WTC11 (cell line): ENCODE data around the gene FRMD6. TPM values are rescaled to one million over a fixed set of nuclear protein-coding genes. Genes with fewer than 3 reads are reported as not detected.

ENCODE experiments used
- ATAC-seq: fragments of 200-7000 bp; cut with Tn5 transposase; 2 replicates; pipeline ENCODE4 v1.10.0; 2021; ENCODE audit warnings: mild to moderate bottlenecking, moderate library complexity
- CTCF ChIA-PET: fragments of 300-600 bp; sonication (Branson Sonifier 250); formaldehyde crosslinking; loops from one replicate; lab custom pipeline; 2021; ENCODE audit warnings: antibody characterized with exemption; lab: Charles Lee
- POLR2A ChIA-PET: fragments of 350-600 bp; sonication (Branson Sonifier 250); formaldehyde crosslinking; loops from one replicate; lab custom pipeline; 2021; ENCODE audit warnings: antibody characterized with exemption; lab: Charles Lee
- DNase-seq: peaks from one replicate; pipeline ENCODE4 v3.0.0; 2021; ENCODE audit warnings: low spot score
- H3K27ac Mint-ChIP-seq: 2 replicates; pipeline ENCODE4 v1.8.0; 2021; ENCODE audit warnings: mixed read lengths
- H3K27me3 Mint-ChIP-seq: 2 replicates; pipeline ENCODE4 v1.8.0; 2021; ENCODE audit warnings: low read depth, mild to moderate bottlenecking, moderate library complexity, mixed read lengths
- H3K36me3 Mint-ChIP-seq: 2 replicates; pipeline ENCODE4 v1.8.0; 2021; ENCODE audit warnings: mixed read lengths
- H3K4me1 Mint-ChIP-seq: 2 replicates; pipeline ENCODE4 v1.8.0; 2022; ENCODE audit warnings: mixed read lengths
- H3K4me3 Mint-ChIP-seq: 2 replicates; pipeline ENCODE4 v1.8.0; 2021; ENCODE audit warnings: mild to moderate bottlenecking, moderate library complexity, mixed read lengths
- H3K9me3 Mint-ChIP-seq: 2 replicates; pipeline ENCODE4 v1.8.0; 2021; ENCODE audit warnings: mixed read lengths
- CDX4 ChIP-seq: fragments of 250-450 bp; sonication (Bioruptor Pico); IDR thresholded peaks from 2 replicates; pipeline ENCODE4 v1.9.0; 2021; ENCODE audit warnings: moderate library complexity, mild to moderate bottlenecking, inconsistent platforms, borderline replicate concordance
- CREB1 ChIP-seq: sonication (generic); formaldehyde crosslinking; IDR thresholded peaks from 2 replicates; pipeline ENCODE4 v1.8.0; 2023; ENCODE audit warnings: mild to moderate bottlenecking, missing genetic modification reagents
- ELF4 ChIP-seq: sonication (generic); formaldehyde crosslinking; IDR thresholded peaks from 2 replicates; pipeline ENCODE4 v1.8.1; 2022; ENCODE audit warnings: low read depth, mild to moderate bottlenecking, moderate library complexity, missing genetic modification reagents
- ESRRA ChIP-seq: sonication (generic); formaldehyde crosslinking; IDR thresholded peaks from 2 replicates; pipeline ENCODE4 v1.8.1; 2022; ENCODE audit warnings: mild to moderate bottlenecking, missing genetic modification reagents, borderline replicate concordance
- FOXK1 ChIP-seq: sonication (generic); formaldehyde crosslinking; IDR thresholded peaks from 2 replicates; pipeline ENCODE4 v1.8.0; 2022; ENCODE audit warnings: mild to moderate bottlenecking, moderate library complexity, missing genetic modification reagents
- IRF1 ChIP-seq: sonication (generic); formaldehyde crosslinking; IDR thresholded peaks from 2 replicates; pipeline ENCODE4 v1.8.0; 2023; ENCODE audit warnings: missing genetic modification reagents
- MLX ChIP-seq: sonication (generic); formaldehyde crosslinking; IDR thresholded peaks from 2 replicates; pipeline ENCODE4 v1.8.1; 2023; ENCODE audit warnings: mild to moderate bottlenecking, missing genetic modification reagents, moderate library complexity
- MXD4 ChIP-seq: fragments of 250-450 bp; sonication (Bioruptor Pico); IDR thresholded peaks from 2 replicates; pipeline ENCODE4 v1.8.0; 2021; ENCODE audit warnings: mild to moderate bottlenecking, moderate library complexity, borderline replicate concordance
- MYBL2 ChIP-seq: sonication (generic); formaldehyde crosslinking; IDR thresholded peaks from 2 replicates; pipeline ENCODE4 v1.8.1; 2023; ENCODE audit warnings: mild to moderate bottlenecking, moderate library complexity, missing genetic modification reagents
- NFE2L1 ChIP-seq: sonication (generic); formaldehyde crosslinking; IDR thresholded peaks from 2 replicates; pipeline ENCODE4 v1.8.1; 2023; ENCODE audit warnings: missing genetic modification reagents
- NFYB ChIP-seq: sonication (generic); formaldehyde crosslinking; conservative IDR thresholded peaks from 2 replicates; pipeline ENCODE4 v1.8.0; 2022; ENCODE audit warnings: low read depth, missing genetic modification reagents
- PRRX2 ChIP-seq: fragments of 250-450 bp; sonication (Bioruptor Pico); IDR thresholded peaks from 2 replicates; pipeline ENCODE4 v1.8.0; 2021; ENCODE audit warnings: mild to moderate bottlenecking
- RELA ChIP-seq: sonication (generic); formaldehyde crosslinking; IDR thresholded peaks from 2 replicates; pipeline ENCODE4 v1.8.1; 2022; ENCODE audit warnings: missing genetic modification reagents, mild to moderate bottlenecking, borderline replicate concordance
- RORB ChIP-seq: fragments of 250-450 bp; sonication (Bioruptor Pico); IDR thresholded peaks from 2 replicates; pipeline ENCODE4 v1.9.0; 2021; ENCODE audit warnings: mild to moderate bottlenecking
- SMAD4 ChIP-seq: sonication (generic); formaldehyde crosslinking; IDR thresholded peaks from 2 replicates; pipeline ENCODE4 v1.8.0; 2022; ENCODE audit warnings: mild to moderate bottlenecking, missing genetic modification reagents
- SP1 ChIP-seq: sonication (generic); formaldehyde crosslinking; conservative IDR thresholded peaks from 2 replicates; pipeline ENCODE4 v1.8.1; 2022; ENCODE audit warnings: missing genetic modification reagents
- STAT6 ChIP-seq: sonication (generic); formaldehyde crosslinking; conservative IDR thresholded peaks from 2 replicates; pipeline ENCODE4 v1.8.1; 2023; ENCODE audit warnings: mild to moderate bottlenecking, low read depth, missing genetic modification reagents, moderate library complexity
- ZNF219 ChIP-seq: sonication (generic); formaldehyde crosslinking; IDR thresholded peaks from 2 replicates; pipeline ENCODE4 v1.8.0; 2023; ENCODE audit warnings: missing genetic modification reagents, mild to moderate bottlenecking, borderline replicate concordance
- ZNF317 ChIP-seq: sonication (generic); formaldehyde crosslinking; IDR thresholded peaks from 2 replicates; pipeline ENCODE4 v1.8.1; 2023; ENCODE audit warnings: low read depth, mild to moderate bottlenecking, moderate library complexity, missing genetic modification reagents, borderline replicate concordance
- ZNF532 ChIP-seq: fragments of 250-450 bp; sonication (Bioruptor Pico); IDR thresholded peaks from 2 replicates; pipeline ENCODE4 v1.9.0; 2021; ENCODE audit warnings: mild to moderate bottlenecking, borderline replicate concordance
- total RNA-seq: library from RNA; stranded (reverse); gene quantifications from 3 replicates; pipeline ENCODE4 v1.2.3, GENCODE V29; 2021
- TF ChIP-seq, protein P1 (sequence below): sonication (generic); formaldehyde crosslinking; conservative IDR thresholded peaks from 2 replicates; pipeline ENCODE4 v1.8.1; 2022; ENCODE audit warnings: mild to moderate bottlenecking, missing genetic modification reagents

Gene FRMD6
- total RNA-seq, 1 experiment from 2014 or later: 21.8 TPM

GRCh38 chr14:51627313-51627712, 24.4 kb upstream of the FRMD6 start:
- ATAC-seq: no peak
- CTCF ChIA-PET: no interaction called here
- Mint-ChIP-seq H3K4me1 (no peaks in the 10 kb centered on the region), H3K36me3 (no peaks in the 10 kb centered on the region), H3K27ac (no peak overlapping the region), H3K4me3 (no peak overlapping the region), H3K9me3 (peaks cover 13% of the 10 kb centered on the region), H3K27me3 (no peaks in the 10 kb centered on the region; the same call in 1 of the 2 replicates)
- DNase-seq: no peak
- no peak for TF ChIP-seq RELA
- TF ChIP-seq STAT6 (CRISPR knock-in tag): no peak
- no peak for TF ChIP-seq ZNF219 (CRISPR knock-in tag)
- TF ChIP-seq ESRRA (CRISPR knock-in tag): no peak
- TF ChIP-seq CREB1 (CRISPR knock-in tag): no peak
- TF ChIP-seq FOXK1 (CRISPR knock-in tag): no peak
- no peak for TF ChIP-seq NFYB
- POLR2A ChIA-PET: no interaction called here

DNA sequence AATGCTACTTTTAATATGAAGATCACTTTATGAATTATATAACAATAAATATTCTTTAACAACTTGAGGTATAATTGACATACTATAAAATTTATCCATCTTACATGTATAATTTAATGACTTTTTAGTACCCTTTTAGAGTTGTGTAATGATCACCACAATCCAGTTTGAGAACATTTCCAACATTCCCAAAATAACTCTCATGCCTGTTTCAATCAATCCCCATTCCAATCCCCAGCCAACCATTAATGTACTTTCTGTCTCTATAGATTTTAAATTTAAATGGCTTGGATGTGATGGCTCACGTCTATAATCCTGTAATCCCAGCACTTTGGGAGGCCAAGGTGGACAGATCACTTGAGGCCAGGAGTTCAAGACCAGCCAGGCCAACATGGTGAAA, 23.5 kb upstream of the FRMD6 start:
- CTCF ChIA-PET: no interaction called here
- no peak overlapping the region for H3K27ac Mint-ChIP-seq
- H3K9me3 Mint-ChIP-seq: peaks cover 13% of the 10 kb centered on the region
- no peak overlapping the region for H3K4me3 Mint-ChIP-seq
- ATAC-seq (no peak), DNase-seq (no peak)
- POLR2A ChIA-PET: no interaction called here
- H3K27me3 Mint-ChIP-seq: no peaks in the 10 kb centered on the region; the same call in 1 of the 2 replicates
- no peaks in the 10 kb centered on the region for H3K4me1 Mint-ChIP-seq
- H3K36me3 Mint-ChIP-seq: no peaks in the 10 kb centered on the region
- TF ChIP-seq NFE2L1 (CRISPR knock-in tag) (no peak), MXD4 (CRISPR knock-in tag) (no peak), SP1 (CRISPR knock-in tag) (no peak), ELF4 (no peak), NFYB (no peak), RORB (no peak), IRF1 (CRISPR knock-in tag) (no peak), SMAD4 (no peak), MYBL2 (CRISPR knock-in tag) (no peak), MLX (CRISPR knock-in tag) (no peak), CDX4 (no peak), ZNF532 (CRISPR knock-in tag) (no peak), ZNF317 (CRISPR knock-in tag) (no peak), PRRX2 (CRISPR knock-in tag) (no peak)
- TF ChIP-seq, protein P1, sequence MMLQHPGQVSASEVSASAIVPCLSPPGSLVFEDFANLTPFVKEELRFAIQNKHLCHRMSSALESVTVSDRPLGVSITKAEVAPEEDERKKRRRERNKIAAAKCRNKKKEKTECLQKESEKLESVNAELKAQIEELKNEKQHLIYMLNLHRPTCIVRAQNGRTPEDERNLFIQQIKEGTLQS (CRISPR knock-in tag): no peak
